HepG2 (cell line): ENCODE results near the gene NPBWR2. TPM values are rescaled to one million over a fixed set of nuclear protein-coding genes. Genes with fewer than 3 reads are reported as not detected.

ENCODE experiments used
- AHR ChIP-seq: IDR thresholded peaks from 2 replicates; pipeline ENCODE4 v1.6.1; 2018; ENCODE audit warnings: missing genetic modification reagents, missing compliant biosample characterization
- ARNT ChIP-seq: fragments of 450-650 bp; IDR thresholded peaks from 2 replicates; pipeline ENCODE4 v1.6.1; 2017
- ATF7-NPFF ChIP-seq: sonication (generic); formaldehyde crosslinking; IDR thresholded peaks from 2 replicates; pipeline ENCODE4 v1.8.1; 2023; ENCODE audit warnings: mild to moderate bottlenecking, low read depth, missing genetic modification reagents, moderate library complexity
- CREB1 ChIP-seq, 2 experiments: fragments of 450-650 bp in 1 of 2; IDR thresholded peaks; 2 replicates each; pipeline ENCODE4 v1.6.1; 2016 to 2017; ENCODE audit warnings: control low read depth in 1 of 2, mild to moderate bottlenecking in 1 of 2, missing compliant biosample characterization in 1 of 2, missing genetic modification characterization in 1 of 2
- ELF3 ChIP-seq: IDR thresholded peaks from 2 replicates; pipeline ENCODE4 v1.6.1; 2016; ENCODE audit warnings: missing genetic modification reagents, missing compliant biosample characterization
- HES4 ChIP-seq: sonication (generic); formaldehyde crosslinking; IDR thresholded peaks from 2 replicates; pipeline ENCODE4 v1.9.0; 2021; ENCODE audit warnings: mild to moderate bottlenecking, missing genetic modification reagents, borderline replicate concordance
- MIER3 ChIP-seq: IDR thresholded peaks from 2 replicates; pipeline ENCODE4 v1.6.1; 2016; ENCODE audit warnings: missing compliant biosample characterization, borderline replicate concordance
- NFIB ChIP-seq: sonication (generic); formaldehyde crosslinking; IDR thresholded peaks from 2 replicates; pipeline ENCODE4 v1.9.0; 2021; ENCODE audit warnings: missing genetic modification reagents, mild to moderate bottlenecking, borderline replicate concordance
- NR2F1 ChIP-seq, 2 experiments: fragments of 450-650 bp in 1 of 2; formaldehyde crosslinking in 1 of 2; IDR thresholded peaks; 2 replicates each; pipeline versions ENCODE4 v1.5.0 to v1.6.1; 2016 to 2020; ENCODE audit warnings: mild to moderate bottlenecking in 1 of 2, missing compliant biosample characterization in 1 of 2, missing genetic modification reagents in 1 of 2, moderate library complexity in 1 of 2
- ONECUT2 ChIP-seq: sonication (generic); formaldehyde crosslinking; IDR thresholded peaks from 2 replicates; pipeline ENCODE4 v1.4.0; 2020; ENCODE audit warnings: missing genetic modification reagents
- RARG ChIP-seq: sonication (generic); formaldehyde crosslinking; IDR thresholded peaks from 2 replicates; pipeline ENCODE4 v1.4.0; 2020; ENCODE audit warnings: low read depth, mild to moderate bottlenecking, missing genetic modification reagents
- SATB2 ChIP-seq: sonication (generic); formaldehyde crosslinking; IDR thresholded peaks from 2 replicates; pipeline ENCODE4 v1.5.0; 2020; ENCODE audit warnings: missing genetic modification reagents
- SIN3B ChIP-seq: fragments of 150-350 bp; IDR thresholded peaks from 2 replicates; pipeline ENCODE4 v1.6.1; 2014; ENCODE audit warnings: low read length
- SKI ChIP-seq: fragments of 450-650 bp; IDR thresholded peaks from one replicate; pipeline ENCODE4 v1.6.1; 2018; ENCODE audit warnings: mild to moderate bottlenecking; ENCODE audit not compliant: partially characterized antibody
- SNAPC2 ChIP-seq: sonication (generic); formaldehyde crosslinking; IDR thresholded peaks from 2 replicates; pipeline ENCODE4 v1.8.1; 2022; ENCODE audit warnings: mild to moderate bottlenecking, missing genetic modification reagents
- SSRP1 ChIP-seq: IDR thresholded peaks from 2 replicates; pipeline ENCODE4 v1.6.1; 2016; ENCODE audit warnings: control low read depth
- TEAD3 ChIP-seq: optimal IDR thresholded peaks from 2 replicates; pipeline ENCODE3; 2016; ENCODE audit warnings: borderline replicate concordance
- TSC22D2 ChIP-seq: sonication (generic); formaldehyde crosslinking; IDR thresholded peaks from 2 replicates; pipeline ENCODE4 v1.5.1; 2020; ENCODE audit warnings: missing genetic modification reagents, mild to moderate bottlenecking, borderline replicate concordance
- U2AF2 ChIP-seq: fragments of 200-400 bp; formaldehyde crosslinking; IDR thresholded peaks from 2 replicates; pipeline ENCODE4 v1.6.1; 2017; ENCODE audit warnings: low read depth, mild to moderate bottlenecking, low read length
- ZNF3 ChIP-seq: IDR thresholded peaks from 2 replicates; pipeline ENCODE4 v1.7.0; 2017; ENCODE audit warnings: inconsistent platforms
- ZNF446 ChIP-seq: sonication (generic); formaldehyde crosslinking; IDR thresholded peaks from 2 replicates; pipeline ENCODE4 v1.5.0; 2020; ENCODE audit warnings: mild to moderate bottlenecking, missing genetic modification reagents
- ZNF644 ChIP-seq: IDR thresholded peaks from 2 replicates; pipeline ENCODE4 v1.6.1; 2016; ENCODE audit warnings: low read depth
- ZNF652 ChIP-seq: IDR thresholded peaks from 2 replicates; pipeline ENCODE4 v1.6.1; 2016; ENCODE audit warnings: low read depth, borderline replicate concordance
- ZNF788 ChIP-seq: sonication (generic); formaldehyde crosslinking; IDR thresholded peaks from 2 replicates; pipeline ENCODE4 v1.5.0; 2020; ENCODE audit warnings: mild to moderate bottlenecking, missing genetic modification reagents, borderline replicate concordance
- polyA plus RNA-seq, 8 experiments: library from polyadenylated mRNA; depleted of rRNA in 3 of 8; stranded (reverse) in 7 of 8; unstranded in 1 of 8; fragments of >200 nt; fragmentation: Illumina TruSeq in 4 of 8; extraction: Trizol in 4 of 8; gene quantifications; 2 replicates each; pipeline versions ENCODE4 v1.2.1 to v1.2.3, GENCODE V29; 2011 to 2016; ENCODE audit warnings: low read depth in 4 of 8, missing spikeins in 1 of 8, mixed read lengths in 1 of 8; ENCODE audit not compliant: insufficient read depth in 1 of 8
- total RNA-seq, 5 experiments: library from RNA; depleted of rRNA; stranded (reverse); fragments of >200 nt; fragmentation: Illumina TruSeq; extraction: Trizol; gene quantifications; 2 replicates each; pipeline ENCODE4 v1.2.3, GENCODE V29; 2016; ENCODE audit warnings: low read depth in 1 of 5
- TF ChIP-seq, protein P1 (sequence below): sonication (generic); formaldehyde crosslinking; IDR thresholded peaks from 2 replicates; pipeline ENCODE4 v1.5.0; 2020; ENCODE audit warnings: missing genetic modification reagents, mild to moderate bottlenecking, borderline replicate concordance
- TF ChIP-seq, protein P2 (sequence below): IDR thresholded peaks from 2 replicates; pipeline ENCODE4 v1.6.1; 2016
- TF ChIP-seq, protein P3 (sequence below): sonication (generic); formaldehyde crosslinking; IDR thresholded peaks from 2 replicates; pipeline ENCODE4 v1.5.0; 2020; ENCODE audit warnings: mild to moderate bottlenecking, missing genetic modification reagents, borderline replicate concordance

The NPBWR2 gene
- total and polyA plus RNA-seq, 2 of the 13 experiments (the other 11 are each of a cell fraction or from before 2014, with no cell fraction given): not detected

DNA sequence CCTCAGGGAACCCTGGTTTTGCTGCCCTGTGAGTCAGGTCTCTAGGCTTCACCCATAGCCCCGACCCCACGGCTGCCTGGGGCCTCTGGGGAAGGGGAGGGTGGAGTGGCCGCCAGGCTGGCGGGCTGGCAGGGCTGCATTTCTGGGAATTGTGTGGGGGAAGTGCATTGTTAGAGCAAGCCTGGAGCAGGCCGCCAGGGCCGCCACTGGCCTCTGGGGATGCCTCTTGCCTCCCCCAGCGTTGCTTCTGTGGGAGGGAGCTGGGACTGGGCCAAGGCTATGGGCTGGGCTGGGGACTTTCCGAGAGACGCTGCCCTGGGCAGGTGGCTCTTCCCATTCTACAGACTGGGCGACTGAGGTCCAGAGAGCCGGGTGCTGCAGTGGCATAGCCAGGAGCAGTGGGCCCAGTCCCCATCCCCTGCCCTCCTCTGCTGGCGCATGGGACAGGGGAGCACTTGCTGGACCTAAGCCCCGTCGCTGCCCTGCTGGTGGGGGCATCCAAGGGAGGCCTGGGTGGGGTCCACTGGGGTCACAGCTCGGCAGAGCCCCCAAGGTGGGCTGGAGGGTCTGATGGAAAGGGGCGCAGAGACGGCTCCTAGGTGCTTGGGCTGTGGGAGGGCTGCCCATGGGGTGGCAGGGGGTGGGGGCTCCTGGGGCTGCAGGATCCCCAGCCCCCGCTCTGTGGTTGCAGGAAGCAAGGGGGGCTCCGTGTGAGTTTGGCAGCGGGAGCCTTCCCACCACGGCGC is 51.3 kb downstream of the NPBWR2 start (continued):
- TF ChIP-seq, protein P1, sequence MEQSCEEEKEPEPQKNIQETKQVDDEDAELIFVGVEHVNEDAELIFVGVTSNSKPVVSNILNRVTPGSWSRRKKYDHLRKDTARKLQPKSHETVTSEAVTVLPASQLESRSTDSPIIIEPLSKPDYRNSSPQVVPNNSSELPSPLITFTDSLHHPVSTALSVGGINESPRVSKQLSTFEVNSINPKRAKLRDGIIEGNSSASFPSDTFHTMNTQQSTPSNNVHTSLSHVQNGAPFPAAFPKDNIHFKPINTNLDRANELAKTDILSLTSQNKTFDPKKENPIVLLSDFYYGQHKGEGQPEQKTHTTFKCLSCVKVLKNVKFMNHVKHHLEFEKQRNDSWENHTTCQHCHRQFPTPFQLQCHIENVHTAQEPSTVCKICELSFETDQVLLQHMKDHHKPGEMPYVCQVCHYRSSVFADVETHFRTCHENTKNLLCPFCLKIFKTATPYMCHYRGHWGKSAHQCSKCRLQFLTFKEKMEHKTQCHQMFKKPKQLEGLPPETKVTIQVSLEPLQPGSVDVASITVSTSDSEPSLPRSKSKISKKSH: peak; percentile 26
- TF ChIP-seq SNAPC2: 0 out of 2 replicates have a peak, but pooled peaks have one; percentile 39
- 0 out of 2 replicates have a peak, but pooled peaks have one; percentile 15 for TF ChIP-seq SATB2 (CRISPR knock-in tag)
- TF ChIP-seq RARG (CRISPR knock-in tag): no peak
- TF ChIP-seq TSC22D2 (CRISPR knock-in tag): peak; percentile 87; the same call in 1 of the 2 replicates
- TF ChIP-seq ZNF652: no peak; the same call in 1 of the 2 replicates
- TF ChIP-seq, protein P2, sequence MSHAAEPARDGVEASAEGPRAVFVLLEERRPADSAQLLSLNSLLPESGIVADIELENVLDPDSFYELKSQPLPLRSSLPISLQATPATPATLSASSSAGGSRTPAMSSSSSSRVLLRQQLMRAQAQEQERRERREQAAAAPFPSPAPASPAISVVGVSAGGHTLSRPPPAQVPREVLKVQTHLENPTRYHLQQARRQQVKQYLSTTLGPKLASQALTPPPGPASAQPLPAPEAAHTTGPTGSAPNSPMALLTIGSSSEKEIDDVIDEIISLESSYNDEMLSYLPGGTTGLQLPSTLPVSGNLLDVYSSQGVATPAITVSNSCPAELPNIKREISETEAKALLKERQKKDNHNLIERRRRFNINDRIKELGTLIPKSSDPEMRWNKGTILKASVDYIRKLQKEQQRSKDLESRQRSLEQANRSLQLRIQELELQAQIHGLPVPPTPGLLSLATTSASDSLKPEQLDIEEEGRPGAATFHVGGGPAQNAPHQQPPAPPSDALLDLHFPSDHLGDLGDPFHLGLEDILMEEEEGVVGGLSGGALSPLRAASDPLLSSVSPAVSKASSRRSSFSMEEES: peak; percentile 50
- no peak for TF ChIP-seq CREB1 (IDR thresholded peaks at IDR 0.05)
- no peak for TF ChIP-seq CREB1 (CRISPR knock-in tag; IDR thresholded peaks at IDR 0.05)
- peak; percentile 68 for TF ChIP-seq ELF3
- TF ChIP-seq AHR (CRISPR knock-in tag): peak; percentile 79; the same call in 1 of the 2 replicates
- TF ChIP-seq NFIB (CRISPR knock-in tag): no peak
- TF ChIP-seq TEAD3 (CRISPR knock-in tag): peak; percentile 27
- no peak for TF ChIP-seq ONECUT2
- TF ChIP-seq ZNF3 (CRISPR knock-in tag): peak; percentile 68
- no peak for TF ChIP-seq SSRP1
- TF ChIP-seq ZNF446 (CRISPR knock-in tag): peak; percentile 83; the same call in 1 of the 2 replicates
- no peak for TF ChIP-seq SIN3B
- peak; percentile 72 for TF ChIP-seq SKI
- no peak; the same call in 1 of the 2 replicates for TF ChIP-seq MIER3 (CRISPR knock-in tag)
- TF ChIP-seq, protein P3, sequence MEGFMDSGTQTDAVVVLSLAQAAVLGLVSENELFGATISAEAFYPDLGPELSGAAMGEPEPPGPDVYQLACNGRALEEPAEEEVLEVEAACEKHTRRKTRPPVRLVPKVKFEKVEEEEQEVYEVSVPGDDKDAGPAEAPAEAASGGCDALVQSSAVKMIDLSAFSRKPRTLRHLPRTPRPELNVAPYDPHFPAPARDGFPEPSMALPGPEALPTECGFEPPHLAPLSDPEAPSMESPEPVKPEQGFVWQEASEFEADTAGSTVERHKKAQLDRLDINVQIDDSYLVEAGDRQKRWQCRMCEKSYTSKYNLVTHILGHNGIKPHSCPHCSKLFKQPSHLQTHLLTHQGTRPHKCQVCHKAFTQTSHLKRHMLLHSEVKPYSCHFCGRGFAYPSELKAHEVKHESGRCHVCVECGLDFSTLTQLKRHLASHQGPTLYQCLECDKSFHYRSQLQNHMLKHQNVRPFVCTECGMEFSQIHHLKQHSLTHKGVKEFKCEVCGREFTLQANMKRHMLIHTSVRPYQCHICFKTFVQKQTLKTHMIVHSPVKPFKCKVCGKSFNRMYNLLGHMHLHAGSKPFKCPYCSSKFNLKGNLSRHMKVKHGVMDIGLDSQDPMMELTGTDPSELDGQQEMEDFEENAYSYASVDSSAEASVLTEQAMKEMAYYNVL (CRISPR knock-in tag): peak; percentile 65; the same call in 1 of the 2 replicates
- TF ChIP-seq NR2F1 (CRISPR knock-in tag; IDR thresholded peaks at IDR 0.05): 0 out of 4 replicates have a peak, but pooled peaks of 1 of the 2 experiments have one; percentile 21
- TF ChIP-seq ZNF644 (CRISPR knock-in tag): peak; percentile 15; the same call in 1 of the 2 replicates
- no peak for TF ChIP-seq U2AF2
- TF ChIP-seq ATF7-NPFF: no peak
- no peak for TF ChIP-seq ARNT
- TF ChIP-seq HES4 (CRISPR knock-in tag): 0 out of 2 replicates have a peak, but pooled peaks have one; percentile 65
- peak; percentile 54; the same call in 1 of the 2 replicates for TF ChIP-seq ZNF788
